ENCODE data around the gene ESAM.

The ESAM gene

GRCh38 chr11:124754710-124755109 lies 7.4 kb downstream of the ESAM start:
- H3K36me3 ChIP-seq (ENCODE audit: control insufficient read depth, insufficient read depth, low read length), result no peaks in the 10 kb centered on the region
- H3K27ac ChIP-seq (ENCODE audit: low read depth, low read length), result no peak overlapping the region
- peaks cover 3% of the 10 kb centered on the region for H3K4me1 ChIP-seq (ENCODE audit: control insufficient read depth, insufficient read depth, low read length)
- no peak overlapping the region for H3K4me3 ChIP-seq (ENCODE audit: low read length)
- H3K27me3 ChIP-seq (ENCODE audit: control insufficient read depth, insufficient read depth, low read length), result peaks cover 8% of the 10 kb centered on the region
- no peak overlapping the region for H3K9ac ChIP-seq (ENCODE audit: low read length)

DNA sequence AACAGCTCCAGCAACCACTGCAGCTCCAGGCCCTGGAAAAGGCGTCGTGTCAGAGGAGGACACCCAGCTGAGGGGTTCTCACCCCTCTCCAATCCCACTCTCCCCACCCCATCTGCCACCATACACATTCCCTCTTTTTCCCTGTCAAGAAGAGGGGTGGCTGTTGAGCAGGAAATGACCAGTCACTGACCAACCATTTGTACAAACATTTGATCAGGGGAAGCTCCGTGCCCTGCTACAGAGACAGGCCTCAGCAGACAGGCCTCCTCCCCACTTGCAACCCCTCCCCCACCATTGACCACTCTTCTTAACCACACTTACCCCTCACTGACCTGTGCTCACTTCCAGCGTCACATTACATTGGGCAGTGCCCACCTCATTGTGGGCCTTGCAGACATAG lies 7.8 kb downstream of the ESAM start:
- Histone ChIP-seq H3K36me3 (ENCODE audit: control insufficient read depth, insufficient read depth, low read length) (no peaks in the 10 kb centered on the region), H3K9ac (ENCODE audit: low read length) (no peak overlapping the region), H3K27me3 (ENCODE audit: control insufficient read depth, insufficient read depth, low read length) (peaks cover 6% of the 10 kb centered on the region), H3K4me1 (ENCODE audit: control insufficient read depth, insufficient read depth, low read length) (peaks cover 3% of the 10 kb centered on the region), H3K4me3 (ENCODE audit: low read length) (no peak overlapping the region), H3K27ac (ENCODE audit: low read depth, low read length) (no peak overlapping the region)

DNA sequence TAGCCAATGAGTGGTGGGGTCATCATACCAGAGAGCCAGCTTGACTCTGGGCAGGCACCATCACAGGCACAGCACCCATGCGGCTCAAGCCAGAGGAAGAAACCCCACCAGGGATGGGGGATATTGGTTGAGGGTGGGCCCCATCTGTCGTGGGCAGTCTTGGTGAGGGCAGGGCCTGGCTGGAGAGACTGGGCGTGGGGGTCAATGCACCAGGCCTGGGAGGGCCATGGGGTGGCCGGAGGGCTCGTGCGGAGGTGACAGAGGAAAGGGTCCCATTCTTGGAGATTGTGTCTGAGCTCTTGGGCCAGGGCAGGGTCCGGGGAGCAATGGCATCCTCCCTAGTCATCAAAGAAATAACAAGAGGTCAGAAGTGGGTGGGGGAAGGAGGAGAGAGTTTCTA lies 8.5 kb downstream of the ESAM start:
- peaks cover under 1% of the 10 kb centered on the region for H3K4me1 ChIP-seq (ENCODE audit: control insufficient read depth, insufficient read depth, low read length)
- H3K9ac ChIP-seq (ENCODE audit: low read length), result no peak overlapping the region
- peaks cover 4% of the 10 kb centered on the region for H3K27me3 ChIP-seq (ENCODE audit: control insufficient read depth, insufficient read depth, low read length)
- no peak overlapping the region for H3K4me3 ChIP-seq (ENCODE audit: low read length)
- no peak overlapping the region for H3K27ac ChIP-seq (ENCODE audit: low read depth, low read length)
- no peaks in the 10 kb centered on the region for H3K36me3 ChIP-seq (ENCODE audit: control insufficient read depth, insufficient read depth, low read length)

DNA sequence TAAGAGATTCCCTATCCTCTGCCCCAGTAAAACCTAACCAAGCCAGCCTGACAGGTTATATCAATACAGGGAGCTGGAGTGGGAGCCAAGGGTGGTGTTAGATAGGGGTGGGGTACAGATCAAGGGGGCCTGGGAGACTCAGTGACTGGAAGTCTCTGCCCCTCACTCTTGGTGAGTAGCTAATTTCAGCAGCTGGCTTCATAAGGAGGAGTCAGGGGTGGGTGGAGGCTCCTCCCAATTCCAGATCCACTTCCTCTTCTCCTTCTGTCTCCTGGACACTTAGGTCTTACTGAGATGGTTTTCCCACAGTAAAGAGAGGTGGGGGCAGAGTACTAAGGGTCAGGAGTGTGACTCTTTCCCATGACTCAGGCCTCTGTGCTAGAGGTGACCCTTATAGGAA lies 8.9 kb downstream of the ESAM start:
- H3K27me3 ChIP-seq (ENCODE audit: control insufficient read depth, insufficient read depth, low read length), result peaks cover 4% of the 10 kb centered on the region
- H3K4me1 ChIP-seq (ENCODE audit: control insufficient read depth, insufficient read depth, low read length), result no peaks in the 10 kb centered on the region
- no peak overlapping the region for H3K9ac ChIP-seq (ENCODE audit: low read length)
- no peak overlapping the region for H3K4me3 ChIP-seq (ENCODE audit: low read length)
- no peak overlapping the region for H3K27ac ChIP-seq (ENCODE audit: low read depth, low read length)
- H3K36me3 ChIP-seq (ENCODE audit: control insufficient read depth, insufficient read depth, low read length), result no peaks in the 10 kb centered on the region

- peaks cover 4% of the 10 kb centered on the region for H3K27me3 ChIP-seq (ENCODE audit: control insufficient read depth, insufficient read depth, low read length)
- no peak overlapping the region for H3K9ac ChIP-seq (ENCODE audit: low read length)
- no peak overlapping the region for H3K27ac ChIP-seq (ENCODE audit: low read depth, low read length)
- H3K36me3 ChIP-seq (ENCODE audit: control insufficient read depth, insufficient read depth, low read length), result no peaks in the 10 kb centered on the region
- no peaks in the 10 kb centered on the region for H3K4me1 ChIP-seq (ENCODE audit: control insufficient read depth, insufficient read depth, low read length)
- H3K4me3 ChIP-seq (ENCODE audit: low read length), result peak overlapping the region; percentile 42
Observed at GRCh38 chr11:124752471-124753102, 9.5 kb downstream of the ESAM start.

- Histone ChIP-seq H3K4me3 (ENCODE audit: low read length) (peak within 1 kb of the TSS; percentile 54), H3K9ac (ENCODE audit: low read length) (peak within 1 kb of the TSS; percentile 12), H3K4me1 (ENCODE audit: control insufficient read depth, insufficient read depth, low read length) (no peaks in the 10 kb centered on the region), H3K27me3 (ENCODE audit: control insufficient read depth, insufficient read depth, low read length) (peaks cover 4% of the 10 kb centered on the region), H3K27ac (ENCODE audit: low read depth, low read length) (no peak within 1 kb of the TSS), H3K36me3 (ENCODE audit: control insufficient read depth, insufficient read depth, low read length) (no peaks in the 10 kb centered on the region)
Observed at GRCh38 chr11:124751741-124752470, 10.2 kb downstream of the ESAM start, which contains the start of gene VSIG2. TSS of gene VSIG2 (minus strand) at chr11:124752255. CDS start at chr11:124752137, 118 bp downstream.

DNA sequence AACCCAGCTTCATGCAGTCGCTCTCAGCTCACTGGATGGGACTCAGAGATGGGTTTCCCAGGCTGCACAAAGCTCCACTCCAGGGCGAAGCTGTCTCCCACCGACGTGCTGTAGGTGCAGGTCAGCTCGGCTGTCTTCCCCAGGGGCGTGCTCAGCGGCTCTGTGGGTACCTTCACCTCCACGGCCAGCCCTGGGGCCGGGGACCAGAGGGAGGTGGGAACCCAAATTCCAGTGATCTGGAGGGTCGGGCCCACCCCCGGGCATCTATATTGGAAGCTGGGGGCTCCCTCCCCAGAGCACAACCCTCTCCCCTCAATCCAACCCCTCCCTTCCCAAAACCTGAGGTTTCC lies 10.7 kb downstream of the ESAM start:
- Histone ChIP-seq H3K4me1 (ENCODE audit: control insufficient read depth, insufficient read depth, low read length) (no peaks in the 10 kb centered on the region), H3K27me3 (ENCODE audit: control insufficient read depth, insufficient read depth, low read length) (peaks cover 5% of the 10 kb centered on the region), H3K27ac (ENCODE audit: low read depth, low read length) (no peak overlapping the region), H3K9ac (ENCODE audit: low read length) (peak overlapping the region; percentile 12), H3K36me3 (ENCODE audit: control insufficient read depth, insufficient read depth, low read length) (no peaks in the 10 kb centered on the region), H3K4me3 (ENCODE audit: low read length) (peak overlapping the region; percentile 54)

- H3K4me3 ChIP-seq (ENCODE audit: low read length), result no peak overlapping the region
- no peak overlapping the region for H3K9ac ChIP-seq (ENCODE audit: low read length)
- no peaks in the 10 kb centered on the region for H3K4me1 ChIP-seq (ENCODE audit: control insufficient read depth, insufficient read depth, low read length)
- H3K27ac ChIP-seq (ENCODE audit: low read depth, low read length), result no peak overlapping the region
- H3K27me3 ChIP-seq (ENCODE audit: control insufficient read depth, insufficient read depth, low read length), result peaks cover 17% of the 10 kb centered on the region
- no peaks in the 10 kb centered on the region for H3K36me3 ChIP-seq (ENCODE audit: control insufficient read depth, insufficient read depth, low read length)
Observed at GRCh38 chr11:124749912-124750311, 12.2 kb downstream of the ESAM start.

DNA sequence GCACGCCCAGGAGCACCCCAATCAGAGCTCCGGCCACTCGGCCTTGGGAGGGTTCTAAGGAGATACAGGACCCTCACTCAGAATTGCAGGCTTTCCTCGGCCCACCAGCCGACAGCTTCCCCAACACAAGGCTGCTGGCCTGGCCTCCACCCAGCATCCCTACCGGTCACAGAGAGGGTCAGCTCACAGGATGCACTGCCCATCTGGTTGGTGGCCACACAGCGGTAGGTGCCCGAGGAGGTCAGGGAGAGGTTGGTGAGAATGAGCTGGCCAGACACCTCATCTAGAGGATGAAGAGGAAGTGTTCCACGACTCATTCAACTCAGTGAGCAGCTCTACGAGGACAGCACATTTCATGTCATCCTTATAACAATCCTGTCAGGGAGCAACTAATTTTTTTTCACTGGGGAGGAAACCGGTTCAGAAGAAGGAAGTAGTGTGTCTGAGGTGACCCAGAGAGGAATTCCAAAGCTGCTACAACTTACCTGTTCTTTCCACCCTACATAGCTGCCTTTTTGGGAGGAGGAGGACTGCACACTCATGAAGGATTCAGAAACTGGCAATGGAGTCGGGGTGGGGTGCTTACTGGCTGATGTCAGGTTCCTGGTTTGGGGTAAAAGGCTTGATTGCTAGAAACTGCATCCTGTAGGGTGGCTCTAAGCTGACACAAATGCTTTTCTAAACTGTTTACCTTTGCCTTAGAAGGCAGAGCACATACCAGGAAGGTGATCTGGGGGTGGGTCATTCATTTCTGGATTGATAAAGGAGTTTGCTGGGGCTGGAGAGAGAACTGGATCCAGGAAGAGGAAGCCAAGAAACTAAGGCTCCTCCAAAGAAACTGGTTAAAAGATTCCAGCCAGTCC lies 13.4 kb downstream of the ESAM start:
- Histone ChIP-seq H3K9ac (ENCODE audit: low read length) (no peak overlapping the region), H3K27ac (ENCODE audit: low read depth, low read length) (peak overlapping the region; percentile 3), H3K36me3 (ENCODE audit: control insufficient read depth, insufficient read depth, low read length) (no peaks in the 10 kb centered on the region), H3K27me3 (ENCODE audit: control insufficient read depth, insufficient read depth, low read length) (peaks cover 22% of the 10 kb centered on the region), H3K4me1 (ENCODE audit: control insufficient read depth, insufficient read depth, low read length) (no peaks in the 10 kb centered on the region), H3K4me3 (ENCODE audit: low read length) (no peak overlapping the region)

GRCh38 chr11:124748100-124748418 lies 14.0 kb downstream of the ESAM start:
- no peaks in the 10 kb centered on the region for H3K4me1 ChIP-seq (ENCODE audit: control insufficient read depth, insufficient read depth, low read length)
- H3K27me3 ChIP-seq (ENCODE audit: control insufficient read depth, insufficient read depth, low read length), result peaks cover 22% of the 10 kb centered on the region
- H3K27ac ChIP-seq (ENCODE audit: low read depth, low read length), result no peak overlapping the region
- H3K4me3 ChIP-seq (ENCODE audit: low read length), result no peak overlapping the region
- H3K36me3 ChIP-seq (ENCODE audit: control insufficient read depth, insufficient read depth, low read length), result no peaks in the 10 kb centered on the region
- no peak overlapping the region for H3K9ac ChIP-seq (ENCODE audit: low read length)

GRCh38 chr11:124747406-124748099 lies 14.5 kb downstream of the ESAM start:
- no peak overlapping the region for H3K27ac ChIP-seq (ENCODE audit: low read depth, low read length)
- H3K4me3 ChIP-seq (ENCODE audit: low read length), result no peak overlapping the region
- peaks cover 25% of the 10 kb centered on the region for H3K27me3 ChIP-seq (ENCODE audit: control insufficient read depth, insufficient read depth, low read length)
- H3K36me3 ChIP-seq (ENCODE audit: control insufficient read depth, insufficient read depth, low read length), result no peaks in the 10 kb centered on the region
- H3K9ac ChIP-seq (ENCODE audit: low read length), result no peak overlapping the region
- H3K4me1 ChIP-seq (ENCODE audit: control insufficient read depth, insufficient read depth, low read length), result no peaks in the 10 kb centered on the region

DNA sequence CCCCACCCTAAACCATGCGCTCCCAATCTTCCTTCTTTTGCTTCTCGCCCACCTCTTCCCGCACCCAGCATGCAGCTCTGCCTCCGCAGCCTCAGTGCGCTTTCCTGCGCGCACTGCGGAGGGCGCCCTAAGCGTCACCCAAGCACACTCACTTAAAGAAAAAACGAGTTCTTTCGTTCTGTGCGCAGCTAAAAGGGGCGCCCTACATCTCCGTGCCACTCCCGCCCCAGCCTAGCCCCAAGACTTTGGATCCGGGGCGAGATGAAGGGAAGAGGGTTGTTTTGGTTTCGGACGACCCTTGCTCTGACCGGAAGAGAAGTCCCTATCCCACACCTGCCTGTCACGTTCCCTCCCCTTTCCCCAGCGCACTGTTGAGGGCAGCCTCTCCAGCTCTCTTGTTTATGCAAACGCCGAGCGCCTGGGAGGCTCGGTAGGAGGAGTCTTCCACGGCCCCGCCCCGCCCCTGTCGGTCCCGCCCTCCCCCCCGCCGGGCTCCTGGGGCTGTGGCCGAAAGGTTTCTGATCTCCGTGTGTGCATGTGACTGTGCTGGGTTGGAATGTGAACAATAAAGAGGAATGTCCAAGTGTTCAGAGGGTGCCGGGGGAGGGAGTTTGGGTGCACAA lies 15.4 kb downstream of the ESAM start:
- Histone ChIP-seq H3K4me1 (ENCODE audit: control insufficient read depth, insufficient read depth, low read length) (no peaks in the 10 kb centered on the region), H3K9ac (ENCODE audit: low read length) (no peak overlapping the region), H3K27ac (ENCODE audit: low read depth, low read length) (no peak overlapping the region), H3K27me3 (ENCODE audit: control insufficient read depth, insufficient read depth, low read length) (peaks cover 27% of the 10 kb centered on the region), H3K36me3 (ENCODE audit: control insufficient read depth, insufficient read depth, low read length) (no peaks in the 10 kb centered on the region), H3K4me3 (ENCODE audit: low read length) (peak overlapping the region; percentile 77)

All from rectal smooth muscle tissue (tissue), 1 donor.